ENCODE measurements around the gene CBX1.
"Not testable (repeated sequence)": the region's sequence is repeated elsewhere in the genome, so short reads cannot be mapped to it uniquely, and the experiment has no call there.

Gene CBX1

GRCh38 chr17:48072811-48073210, 28.5 kb downstream of the CBX1 start:
- DNase-seq (ENCODE audit: low spot score), result not testable (repeated sequence)

- DNase-seq (ENCODE audit: low spot score), result no peak
Measured at GRCh38 chr17:48071654-48072053, 29.6 kb downstream of the CBX1 start.

GRCh38 chr17:48070195-48070594, 31.1 kb downstream of the CBX1 start:
- DNase-seq (ENCODE audit: low spot score), result no peak

- peak; percentile 69 for DNase-seq (ENCODE audit: low spot score)
Measured at GRCh38 chr17:48068491-48068961, 32.8 kb downstream of the CBX1 start.

- DNase-seq (ENCODE audit: low spot score), result not testable (repeated sequence)
Measured at GRCh38 chr17:48067808-48068207, 33.5 kb downstream of the CBX1 start.

- no peak for DNase-seq (ENCODE audit: low spot score)
Measured at GRCh38 chr17:48067245-48067644, 34.0 kb downstream of the CBX1 start.

GRCh38 chr17:48066656-48067055, 34.6 kb downstream of the CBX1 start:
- no peak for DNase-seq (ENCODE audit: low spot score)

GRCh38 chr17:48066192-48066591, 35.1 kb downstream of the CBX1 start:
- no peak for DNase-seq (ENCODE audit: low spot score)

- peak; percentile 9 for DNase-seq (ENCODE audit: low spot score)
Measured at GRCh38 chr17:48064638-48065037, 36.6 kb downstream of the CBX1 start.

GRCh38 chr17:48062273-48062672, 39.0 kb downstream of the CBX1 start:
- DNase-seq (ENCODE audit: low spot score), result peak; percentile 59

GRCh38 chr17:48060249-48060648, 41.0 kb downstream of the CBX1 start:
- peak; percentile 38 for DNase-seq (ENCODE audit: low spot score)

- peak; percentile 38 for DNase-seq (ENCODE audit: low spot score)
Measured at GRCh38 chr17:48059125-48059668, 42.1 kb downstream of the CBX1 start.

GRCh38 chr17:48058393-48059124, 42.7 kb downstream of the CBX1 start:
- peak; percentile 23 for DNase-seq (ENCODE audit: low spot score)

- no peak for DNase-seq (ENCODE audit: low spot score)
Measured at GRCh38 chr17:48057626-48058025, 43.7 kb downstream of the CBX1 start.

- DNase-seq (ENCODE audit: low spot score), result peak; percentile 20
Measured at GRCh38 chr17:48056879-48057278, 44.4 kb downstream of the CBX1 start.

- no peak for DNase-seq (ENCODE audit: low spot score)
Measured at GRCh38 chr17:48056246-48056745, 45.0 kb downstream of the CBX1 start.

- peak; percentile 64 for DNase-seq (ENCODE audit: low spot score)
Measured at GRCh38 chr17:48055531-48056245, 45.6 kb downstream of the CBX1 start.

GRCh38 chr17:48054238-48055185, 46.8 kb downstream of the CBX1 start:
- peak; percentile 75 for DNase-seq (ENCODE audit: low spot score)

GRCh38 chr17:48053758-48054237, 47.5 kb downstream of the CBX1 start:
- no peak for DNase-seq (ENCODE audit: low spot score)

GRCh38 chr17:48052956-48053757, 48.1 kb downstream of the CBX1 start:
- DNase-seq (ENCODE audit: low spot score), result peak; percentile 74

Measured in D341Med (cell line).